ENCODE measurements around the gene THSD4. TPM values are rescaled to one million over a fixed set of nuclear protein-coding genes. Genes with fewer than 3 reads are reported as not detected.

THSD4 gene
- total and polyA plus RNA-seq, 7 donors = 1.4 to 7.8 (median 2.2) TPM

DNA sequence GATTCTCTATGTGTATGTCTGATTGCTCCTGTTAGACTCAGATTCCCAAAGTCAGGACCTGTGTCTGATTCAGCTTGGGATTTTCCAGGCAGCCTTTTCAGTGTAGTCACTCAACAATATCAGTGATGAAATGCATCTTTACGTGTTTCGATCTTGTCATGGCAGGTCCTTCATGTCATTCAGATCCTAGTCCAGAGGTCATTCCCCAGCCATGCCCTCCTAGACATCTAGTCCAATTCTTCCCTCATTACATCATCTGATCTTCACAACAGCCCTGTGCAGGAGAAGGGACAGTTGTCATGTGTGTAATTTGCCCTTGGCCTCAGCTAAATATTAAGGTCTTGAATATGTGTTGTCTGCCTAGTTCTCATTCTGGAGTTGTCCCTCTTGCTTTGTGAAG lies 541.9 kb downstream of the THSD4 start:
- no peaks in the 10 kb centered on the region for H3K9me3 ChIP-seq
- H3K4me3 ChIP-seq = no peak overlapping the region
- WGBS, 2 donors = 94 to 97% methylated on average over 2 of the region's 2 CpGs
- H3K36me3 ChIP-seq = no peaks in the 10 kb centered on the region
- H3K27me3 ChIP-seq = no peaks in the 10 kb centered on the region
- no peak for DNase-seq
- H3K27ac ChIP-seq = no peak overlapping the region
- no peak for TF ChIP-seq CTCF (IDR thresholded peaks at IDR 0.05)
- no peak for TF ChIP-seq EP300 (IDR thresholded peaks at IDR 0.05)
- TF ChIP-seq POLR2AphosphoS5 (IDR thresholded peaks at IDR 0.05) = no peak
- TF ChIP-seq POLR2A (IDR thresholded peaks at IDR 0.05) = no peak
- H3K4me1 ChIP-seq = peaks cover 0 to 10% (median 0%) of the 10 kb centered on the region in 4 donors
- intact Hi-C loops (cut with DNase I) = no loop called here

DNA sequence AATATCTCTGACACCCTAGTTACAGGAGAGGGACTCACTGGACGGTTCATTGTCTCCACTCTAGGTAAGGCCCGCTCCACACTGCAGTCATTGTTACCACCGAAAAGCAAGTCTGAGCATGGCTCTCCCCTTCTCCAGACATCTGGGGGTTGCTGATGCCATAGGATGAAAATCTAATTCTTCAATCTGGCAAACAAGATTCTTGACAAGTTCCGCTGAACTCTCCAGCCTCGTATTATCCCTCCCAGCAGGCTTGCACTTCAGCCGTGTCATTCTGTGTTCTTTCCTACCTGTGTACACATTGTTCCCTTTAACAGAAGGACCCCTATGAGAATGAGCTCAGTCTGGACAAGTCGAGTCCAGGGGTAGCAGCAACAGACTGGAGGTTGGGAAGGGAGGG lies 542.8 kb downstream of the THSD4 start:
- Histone ChIP-seq H3K4me3 (no peak overlapping the region), H3K4me1 (peaks cover 0 to 3% (median 0%) of the 10 kb centered on the region in 4 donors), H3K27ac (no peak overlapping the region), H3K9me3 (no peaks in the 10 kb centered on the region), H3K27me3 (no peaks in the 10 kb centered on the region), H3K36me3 (no peaks in the 10 kb centered on the region)
- TF ChIP-seq POLR2A (IDR thresholded peaks at IDR 0.05) = no peak
- intact Hi-C loops (cut with DNase I) = no loop called here
- 88 to 94% methylated on average over 7 of the region's 7 CpGs for WGBS, 2 donors
- DNase-seq = no peak

DNA sequence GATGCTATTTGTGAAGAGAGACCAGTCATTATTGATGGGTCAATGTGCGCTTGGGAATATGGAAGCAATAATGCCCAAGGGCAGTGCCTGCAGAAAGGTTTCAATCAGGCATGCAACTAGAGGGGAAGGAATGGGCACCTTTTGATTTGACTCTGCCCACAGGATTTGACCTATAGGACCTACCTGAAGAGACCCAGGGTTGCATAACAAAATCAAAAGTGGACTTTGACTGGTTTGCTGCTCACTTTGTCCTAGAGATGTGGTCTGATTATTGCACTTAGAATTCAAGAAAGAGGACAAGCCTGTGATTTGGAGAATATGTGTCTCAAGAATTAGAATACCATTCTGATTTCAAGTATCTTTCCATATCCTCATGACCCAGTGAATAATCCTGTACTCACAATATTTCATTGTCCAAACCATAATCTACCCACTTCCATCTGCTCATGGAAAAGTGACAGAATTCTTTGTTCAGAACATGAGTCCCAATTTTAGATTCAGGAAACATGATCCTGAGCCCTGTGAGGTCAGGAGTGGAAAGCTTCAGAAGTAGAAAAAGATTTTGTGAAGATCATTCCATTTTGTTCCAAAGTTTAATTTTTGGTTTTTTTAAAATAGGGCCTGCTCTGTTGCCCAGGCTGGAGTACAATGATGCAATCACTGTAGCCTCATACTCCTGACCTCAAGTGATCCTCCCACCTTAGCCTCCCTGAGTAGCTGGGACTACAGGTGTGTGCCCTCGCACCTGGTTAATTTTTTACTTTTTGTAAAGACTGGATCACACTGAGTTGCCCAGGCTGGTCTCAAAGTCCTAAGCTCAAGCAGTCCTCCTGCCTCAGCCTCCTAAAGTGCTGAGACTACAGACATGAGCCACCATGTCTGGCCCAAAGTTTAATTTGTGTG lies 543.8 kb downstream of the THSD4 start:
- Histone ChIP-seq H3K4me1 (no peaks in the 10 kb centered on the region), H3K9me3 (no peaks in the 10 kb centered on the region), H3K4me3 (no peak overlapping the region), H3K27me3 (no peaks in the 10 kb centered on the region), H3K36me3 (no peaks in the 10 kb centered on the region), H3K27ac (no peak overlapping the region)
- WGBS, 2 donors = 90 to 96% methylated on average over 2 of the region's 2 CpGs
- no peak for TF ChIP-seq CTCF (IDR thresholded peaks at IDR 0.05)
- TF ChIP-seq POLR2A (IDR thresholded peaks at IDR 0.05) = no peak
- TF ChIP-seq POLR2AphosphoS5 (IDR thresholded peaks at IDR 0.05) = no peak
- TF ChIP-seq EP300 (IDR thresholded peaks at IDR 0.05) = no peak
- DNase-seq = no peak
- intact Hi-C loops (cut with DNase I) = no loop called here

DNA sequence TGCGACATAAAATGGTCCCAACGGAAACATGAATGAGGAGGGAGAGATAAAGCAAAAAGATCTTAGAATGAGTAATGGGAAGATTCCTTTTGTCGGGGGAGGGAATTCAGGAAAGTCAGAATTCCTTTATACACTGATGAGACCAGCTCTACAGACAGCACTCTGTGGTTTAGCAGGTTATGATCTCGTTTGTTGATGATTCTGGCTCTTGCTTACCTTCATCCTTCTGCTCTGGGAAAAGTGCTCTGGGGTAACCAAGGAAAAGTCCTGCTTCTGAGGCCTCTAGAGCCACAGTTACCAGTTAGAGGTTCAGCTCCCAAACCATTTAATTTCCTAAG lies 544.4 kb downstream of the THSD4 start:
- H3K27me3 ChIP-seq = no peaks in the 10 kb centered on the region
- intact Hi-C loops (cut with DNase I) = no loop called here
- no peak overlapping the region for H3K27ac ChIP-seq
- 85% methylated on average over 4 of the region's 4 CpGs for whole genome bisulfite sequencing, 2 donors
- no peaks in the 10 kb centered on the region for H3K9me3 ChIP-seq
- no peak for TF ChIP-seq CTCF (IDR thresholded peaks at IDR 0.05)
- no peak for TF ChIP-seq EP300 (IDR thresholded peaks at IDR 0.05)
- no peak for TF ChIP-seq POLR2AphosphoS5 (IDR thresholded peaks at IDR 0.05)
- TF ChIP-seq POLR2A (IDR thresholded peaks at IDR 0.05) = no peak
- H3K4me3 ChIP-seq = no peak overlapping the region
- no peaks in the 10 kb centered on the region for H3K4me1 ChIP-seq
- H3K36me3 ChIP-seq = no peaks in the 10 kb centered on the region
- DNase-seq = no peak

DNA sequence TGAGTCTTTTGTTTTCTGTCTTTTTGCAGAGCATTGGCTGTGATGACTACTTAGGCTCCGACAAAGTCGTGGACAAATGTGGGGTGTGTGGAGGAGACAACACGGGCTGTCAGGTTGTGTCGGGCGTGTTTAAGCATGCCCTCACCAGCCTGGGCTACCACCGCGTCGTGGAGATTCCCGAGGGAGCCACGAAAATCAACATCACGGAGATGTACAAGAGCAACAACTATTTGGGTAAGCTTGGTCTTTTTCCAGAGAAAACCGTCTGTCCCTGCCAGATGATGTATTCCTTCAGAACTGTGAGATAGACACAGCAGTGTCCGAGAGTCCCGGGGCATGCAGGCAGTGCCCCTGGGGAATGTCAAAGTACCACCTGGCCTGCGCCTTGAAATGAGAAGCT lies 545.2 kb downstream of the THSD4 start:
- Histone ChIP-seq H3K27ac (no peak overlapping the region), H3K9me3 (no peaks in the 10 kb centered on the region), H3K36me3 (no peaks in the 10 kb centered on the region), H3K27me3 (no peaks in the 10 kb centered on the region), H3K4me3 (no peak overlapping the region), H3K4me1 (no peaks in the 10 kb centered on the region)
- DNase-seq = no peak
- intact Hi-C loops (cut with DNase I) = no loop called here
- 83 to 85% methylated on average over 15 of the region's 15 CpGs for WGBS, 2 donors
- TF ChIP-seq POLR2A (IDR thresholded peaks at IDR 0.05) (no peak), POLR2AphosphoS5 (IDR thresholded peaks at IDR 0.05) (no peak), EP300 (IDR thresholded peaks at IDR 0.05) (no peak), CTCF (IDR thresholded peaks at IDR 0.05) (no peak)

All from sigmoid colon (tissue), 7 donors.